ENCODE results near the gene CDYL2.
"Not testable (repeated sequence)": the region's sequence is repeated elsewhere in the genome, so short reads cannot be mapped to it uniquely, and the experiment has no call there.

The CDYL2 gene

DNA sequence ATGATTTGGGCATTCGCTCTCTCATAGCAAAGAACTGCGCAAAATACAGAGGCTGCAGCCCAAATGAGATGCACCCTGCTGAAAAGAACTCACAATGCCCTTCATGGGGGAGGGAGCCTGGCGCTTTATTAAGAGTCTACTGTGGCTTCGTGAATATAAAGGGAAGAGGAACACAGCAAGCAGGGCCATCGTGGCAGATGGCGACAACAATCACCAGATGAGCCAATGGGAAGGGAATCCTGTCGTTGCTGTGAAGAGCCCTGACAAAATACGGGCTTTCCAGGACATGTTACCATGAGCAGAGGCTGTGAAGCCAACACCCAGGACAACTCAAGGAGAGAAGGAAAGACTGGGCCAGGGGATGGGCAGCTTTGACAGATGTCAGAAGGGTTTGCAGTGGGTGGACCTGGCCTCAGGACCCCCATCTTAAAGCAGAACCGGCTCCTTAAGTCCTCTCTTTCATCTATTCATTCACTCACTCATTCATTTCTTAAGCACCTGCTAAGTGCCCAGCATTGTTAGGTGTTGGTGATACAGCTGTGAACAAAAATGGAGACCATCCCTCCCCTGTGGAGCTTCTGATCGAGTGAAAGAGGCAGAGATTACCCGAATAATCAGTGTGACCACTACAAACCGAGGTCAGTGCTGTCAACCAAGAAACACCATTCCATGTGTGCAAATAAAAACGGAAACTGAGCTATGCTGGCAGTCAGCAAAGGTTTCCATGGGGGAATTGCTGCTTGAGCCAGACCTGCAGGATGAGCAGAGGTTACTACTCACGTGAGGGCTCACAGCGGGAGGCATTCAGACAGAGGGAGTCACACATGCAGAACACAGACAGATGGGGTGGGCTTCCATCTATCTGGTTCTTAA is 137.8 kb downstream of the CDYL2 start:
- no peak for DNase-seq

DNA sequence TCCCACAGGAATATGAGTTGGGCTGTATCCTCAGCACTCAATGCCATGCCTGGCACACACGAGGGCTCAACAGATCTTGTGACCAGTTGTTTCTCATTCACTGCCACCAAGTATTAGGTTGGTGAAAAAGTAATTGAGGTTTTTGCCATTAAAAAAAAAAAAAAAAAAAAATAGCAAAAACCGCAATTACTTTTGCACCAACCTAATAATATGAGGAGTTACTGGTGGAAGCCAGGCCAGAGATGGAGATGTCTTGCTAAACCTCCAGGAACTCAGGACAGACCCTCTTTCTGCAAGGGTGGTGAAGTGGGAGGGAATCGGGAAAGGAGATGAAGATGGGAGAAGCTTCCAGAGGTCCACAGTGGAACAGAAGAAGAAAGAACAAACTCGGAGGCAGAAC is 139.0 kb downstream of the CDYL2 start:
- no peak for DNase-seq

DNA sequence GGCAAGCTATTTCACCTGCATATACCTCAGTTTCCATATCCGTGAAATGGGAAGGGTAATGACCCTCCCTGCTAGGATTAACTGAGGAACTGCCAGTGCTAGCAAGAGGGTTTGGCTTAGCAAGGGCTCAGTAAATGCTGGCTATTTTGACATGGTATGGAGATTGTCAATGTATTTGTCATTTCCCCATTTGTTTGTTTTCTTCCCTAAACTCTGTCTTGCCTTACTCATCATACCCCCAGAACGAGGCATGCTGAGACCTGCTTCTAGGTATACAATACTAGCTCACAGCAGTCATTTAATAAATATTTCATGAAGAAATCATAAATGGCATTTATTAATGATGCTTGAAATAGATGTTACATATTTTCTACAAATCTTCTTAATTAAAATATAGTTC is 139.6 kb downstream of the CDYL2 start:
- DNase-seq = no peak

DNA sequence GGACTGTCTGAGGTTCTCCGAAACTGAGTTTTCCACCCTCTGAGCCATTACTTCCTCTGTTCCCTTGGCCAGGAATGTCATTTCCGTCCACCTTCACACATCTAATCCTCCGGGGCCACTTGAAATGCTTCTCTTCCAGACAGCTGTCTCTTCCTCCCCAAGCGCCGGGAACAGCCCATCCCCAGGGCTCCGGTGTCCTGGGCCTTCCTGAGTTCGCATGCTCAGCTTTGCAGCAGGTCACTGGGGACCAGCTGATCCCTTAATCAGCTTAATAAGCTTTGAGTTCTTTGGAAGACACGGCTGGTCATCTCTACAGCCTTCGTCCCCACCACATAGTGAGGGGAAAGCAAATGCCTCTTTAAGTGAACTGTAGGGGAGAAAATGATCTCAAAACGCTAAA is 140.2 kb downstream of the CDYL2 start:
- no peak for DNase-seq

DNA sequence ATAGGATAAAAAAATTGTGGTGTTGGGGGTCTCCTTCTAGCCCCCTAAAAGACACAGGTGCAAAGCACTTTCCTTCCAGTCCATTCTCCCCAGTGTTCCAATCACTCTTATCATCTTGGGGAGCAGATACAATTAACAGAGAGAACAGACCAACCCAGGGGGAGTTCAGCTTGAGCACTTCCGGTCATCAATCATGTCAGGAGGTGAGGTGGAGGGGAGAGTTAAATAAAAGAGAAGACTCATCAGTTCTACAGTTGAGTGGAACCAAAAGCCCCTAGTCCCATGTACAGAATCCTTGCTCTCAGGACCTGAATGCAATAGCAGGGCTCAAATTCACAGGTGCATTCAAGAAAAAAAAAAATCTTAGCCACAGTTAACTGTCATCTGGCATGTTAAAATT is 141.3 kb downstream of the CDYL2 start:
- no peak for DNase-seq

DNA sequence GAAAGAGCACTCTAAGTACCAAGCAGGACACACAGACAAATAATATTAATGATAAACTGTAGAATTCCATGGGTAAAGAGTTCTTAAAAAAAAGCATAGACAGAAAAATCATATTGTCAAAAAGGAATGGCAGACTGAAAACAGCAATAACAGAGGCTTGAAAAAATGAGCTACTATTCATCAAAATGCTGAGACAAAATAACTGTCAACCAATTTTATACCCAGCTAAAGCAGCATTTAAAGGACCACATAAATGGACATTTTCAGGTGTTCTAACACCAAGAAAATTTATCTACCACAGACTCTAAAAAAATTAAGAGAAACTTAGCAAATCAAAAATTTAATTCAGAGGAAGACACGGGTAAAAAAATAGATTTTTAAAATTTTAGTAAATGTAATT is 144.5 kb downstream of the CDYL2 start:
- DNase-seq = no peak

DNA sequence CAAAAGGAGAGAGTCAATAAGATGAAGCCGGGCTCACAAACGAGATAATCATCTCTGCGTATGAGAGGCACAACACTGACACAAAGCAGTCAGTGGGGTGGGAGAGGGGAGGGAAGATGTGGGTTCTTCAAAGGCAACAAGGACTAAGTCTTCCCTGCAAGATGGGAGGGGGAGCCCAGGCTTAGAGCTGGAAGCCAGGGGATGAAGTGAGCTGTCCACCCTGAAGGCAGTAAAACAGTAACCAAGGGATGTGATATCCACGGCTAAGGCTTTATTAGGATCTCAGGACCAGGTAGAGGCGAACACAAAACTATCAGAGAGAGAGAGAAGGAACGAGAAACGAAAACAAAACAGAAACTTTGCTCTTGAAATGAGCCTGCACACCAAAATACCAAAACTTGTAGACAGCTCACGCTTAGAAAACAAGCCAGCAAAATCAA is 147.7 kb downstream of the CDYL2 start:
- DNase-seq = no peak

DNA sequence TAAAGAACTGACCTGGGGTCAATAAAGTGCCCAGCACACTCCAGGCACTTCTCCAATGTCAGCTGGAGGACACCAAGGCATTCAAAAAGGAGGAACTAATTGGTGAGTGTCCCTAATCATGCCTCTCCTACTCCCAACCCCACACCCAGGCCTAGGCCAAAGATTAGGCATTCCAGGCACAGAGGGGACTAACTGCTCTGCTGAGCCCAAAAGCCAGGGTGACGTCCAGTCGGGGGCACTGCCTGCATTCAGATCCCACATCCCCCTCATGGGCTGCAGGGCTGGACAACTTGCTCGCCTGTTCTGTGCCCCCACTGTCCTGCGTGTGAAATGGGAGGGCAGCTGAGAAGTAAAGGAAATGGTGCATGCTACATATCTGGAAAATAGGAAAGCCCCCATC is 148.2 kb downstream of the CDYL2 start:
- no peak for DNase-seq

DNA sequence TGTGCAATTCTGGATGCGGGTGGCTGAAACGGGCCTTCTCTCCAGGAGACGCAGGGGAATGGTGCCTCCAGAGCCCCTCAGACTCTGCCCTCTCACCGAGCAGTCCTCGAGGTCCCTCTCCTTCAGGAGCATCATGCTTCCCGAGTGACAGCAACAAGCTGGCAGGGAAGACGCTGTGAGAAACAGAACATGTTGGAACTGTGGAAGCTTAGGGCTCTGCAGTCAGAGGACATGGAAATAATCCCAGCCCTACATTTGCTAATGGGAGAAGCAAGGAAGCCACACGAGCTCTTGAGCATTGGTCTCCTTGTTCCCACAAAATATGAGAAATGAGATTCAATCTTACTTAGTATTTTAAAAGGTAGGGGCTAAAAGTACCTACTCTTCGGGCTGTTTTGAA is 148.6 kb downstream of the CDYL2 start:
- no peak for DNase-seq

DNA sequence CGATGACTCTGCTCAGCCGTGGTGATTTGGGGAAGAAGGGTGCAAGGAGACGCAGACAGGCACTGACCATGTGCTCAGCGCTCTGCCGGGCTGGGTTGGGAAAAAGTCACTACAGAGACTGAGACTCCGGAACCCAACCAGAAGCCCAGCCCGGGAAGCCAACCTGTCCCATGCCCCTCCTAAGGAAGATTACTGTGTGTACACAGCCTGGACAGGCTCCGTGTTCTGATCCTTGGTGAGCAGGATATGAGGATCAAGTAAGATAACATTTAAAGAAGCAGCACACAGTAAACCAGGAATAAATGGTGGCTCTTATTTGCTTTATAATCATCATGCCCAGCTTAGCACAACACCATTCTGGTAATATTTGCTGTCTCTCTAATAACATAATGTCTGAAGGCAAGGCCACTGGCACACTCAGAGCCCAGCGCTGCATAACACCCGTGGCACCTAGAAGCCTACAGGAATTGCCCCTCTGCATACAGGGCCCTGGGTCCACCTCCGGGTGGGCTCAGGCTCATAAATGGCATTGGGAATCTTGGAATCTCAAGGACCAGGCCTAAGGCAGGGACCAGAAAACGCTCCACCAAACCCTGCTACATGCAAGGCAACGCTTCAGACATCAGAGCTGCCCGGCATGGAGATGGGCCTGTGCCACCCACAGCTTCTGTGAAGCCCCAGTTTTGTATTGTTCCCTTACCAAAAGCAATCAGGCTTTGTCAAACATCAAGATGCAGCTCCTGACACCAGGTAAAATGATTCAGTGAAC is 150.1 kb downstream of the CDYL2 start:
- DNase-seq = no peak

DNA sequence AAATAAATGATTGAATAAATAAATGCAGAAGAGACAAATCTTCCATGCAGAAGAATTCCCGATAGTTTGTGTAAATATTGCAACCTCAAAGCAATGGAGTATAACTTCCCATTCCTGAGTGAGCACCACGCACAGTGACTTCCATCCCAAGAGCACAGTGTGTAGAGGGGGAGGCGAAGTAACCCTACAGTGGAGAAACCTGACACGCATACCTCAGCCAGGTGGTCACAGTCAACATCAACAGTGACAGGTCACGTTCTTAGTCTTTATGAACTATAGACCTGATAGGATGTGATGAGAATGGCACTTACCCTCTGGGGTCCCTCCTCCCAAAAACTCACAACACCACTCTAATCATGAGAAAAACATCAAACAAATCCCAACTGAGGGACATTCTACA is 152.0 kb downstream of the CDYL2 start:
- DNase-seq = no peak

DNA sequence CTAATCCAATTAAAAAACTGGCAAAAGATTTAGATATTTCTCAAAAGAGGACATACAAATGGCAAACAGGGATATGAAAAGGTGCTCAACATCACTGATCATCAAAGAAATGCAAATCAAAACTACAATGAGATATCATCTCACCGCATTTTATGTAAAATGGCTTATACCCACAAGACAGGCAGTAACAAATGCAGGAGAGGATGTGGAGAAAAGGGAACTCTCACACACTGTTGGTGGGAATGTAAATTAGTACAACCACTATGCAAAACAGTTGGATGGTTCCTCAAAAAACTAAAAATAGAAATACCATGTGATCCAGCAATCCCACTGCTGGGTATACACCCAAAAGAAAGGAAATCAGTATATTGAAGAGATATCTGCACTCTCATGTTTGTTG is 154.1 kb downstream of the CDYL2 start:
- DNase-seq = not testable (repeated sequence)

DNA sequence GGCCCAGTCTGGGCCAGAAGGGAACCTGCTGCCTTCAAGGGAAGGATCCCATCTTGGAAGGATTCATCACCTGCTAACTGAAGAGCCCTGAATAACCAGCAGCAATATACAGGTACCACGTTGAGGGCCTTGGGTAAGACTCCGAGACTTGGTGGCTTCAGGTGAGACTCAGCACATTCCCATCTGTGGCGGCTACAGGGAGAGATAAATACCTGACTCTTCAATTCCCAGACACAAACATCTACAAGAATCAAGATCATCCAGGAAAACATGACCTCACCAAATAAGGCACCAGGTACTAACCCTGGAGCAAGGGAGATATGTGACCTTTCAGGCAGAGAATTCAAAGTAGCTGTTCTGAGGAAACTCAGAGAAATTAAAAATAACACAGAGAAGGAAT is 164.1 kb downstream of the CDYL2 start:
- DNase-seq = no peak

DNA sequence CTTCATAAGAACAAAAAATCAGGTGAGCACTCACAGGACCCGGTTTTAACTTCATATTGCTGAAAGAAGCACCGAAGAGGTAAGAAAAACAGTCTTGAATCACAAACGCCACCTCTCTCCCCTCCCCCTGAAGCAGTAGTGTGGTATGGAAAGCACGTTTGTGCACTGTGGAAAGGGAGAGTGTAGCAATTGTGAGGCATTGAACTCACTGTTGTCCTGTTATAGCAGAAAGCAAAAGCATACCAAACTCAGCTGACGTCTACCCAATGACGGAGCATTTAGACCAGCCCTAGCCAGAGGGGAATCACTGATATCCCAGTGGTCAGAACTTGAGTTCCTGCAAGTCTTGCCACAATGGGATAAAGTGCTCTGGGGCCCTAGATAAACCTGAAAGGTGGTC is 164.8 kb downstream of the CDYL2 start:
- no peak for DNase-seq

DNA sequence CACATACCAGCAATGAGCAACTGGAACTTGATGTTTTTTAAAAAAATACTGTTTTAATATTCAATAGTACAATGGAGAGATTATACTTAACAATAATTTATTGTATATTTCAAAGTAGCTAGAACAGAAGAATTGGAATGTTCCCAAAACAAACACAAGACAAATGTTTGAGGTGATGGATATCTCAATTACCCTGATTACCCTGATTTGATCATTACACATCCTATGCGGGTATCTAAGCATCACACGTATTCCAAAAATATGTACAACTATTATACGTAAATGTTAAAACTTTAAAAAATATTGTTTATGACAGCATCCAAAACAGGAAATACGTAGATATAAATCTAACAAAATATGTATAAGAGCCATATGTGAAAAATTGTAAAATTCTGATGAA is 166.8 kb downstream of the CDYL2 start:
- no peak for DNase-seq

DNA sequence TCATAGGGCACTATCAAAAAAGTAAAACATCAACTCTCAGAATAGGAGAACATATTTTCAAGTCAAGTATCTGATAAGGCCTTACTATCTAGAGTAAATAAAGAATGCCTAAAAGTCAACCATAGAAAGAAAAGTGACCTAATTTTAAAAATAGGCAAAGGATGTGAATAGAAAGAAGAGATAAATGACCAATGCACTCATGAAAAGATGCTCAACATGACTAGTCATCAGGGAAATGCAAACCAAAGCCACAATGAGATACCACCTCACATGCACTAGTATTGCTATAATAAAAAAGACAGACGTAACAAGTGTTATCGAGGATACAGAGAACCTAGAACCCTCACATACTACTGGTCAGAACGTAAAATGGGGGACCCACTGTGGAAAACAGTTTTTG is 172.8 kb downstream of the CDYL2 start:
- no peak for DNase-seq

DNA sequence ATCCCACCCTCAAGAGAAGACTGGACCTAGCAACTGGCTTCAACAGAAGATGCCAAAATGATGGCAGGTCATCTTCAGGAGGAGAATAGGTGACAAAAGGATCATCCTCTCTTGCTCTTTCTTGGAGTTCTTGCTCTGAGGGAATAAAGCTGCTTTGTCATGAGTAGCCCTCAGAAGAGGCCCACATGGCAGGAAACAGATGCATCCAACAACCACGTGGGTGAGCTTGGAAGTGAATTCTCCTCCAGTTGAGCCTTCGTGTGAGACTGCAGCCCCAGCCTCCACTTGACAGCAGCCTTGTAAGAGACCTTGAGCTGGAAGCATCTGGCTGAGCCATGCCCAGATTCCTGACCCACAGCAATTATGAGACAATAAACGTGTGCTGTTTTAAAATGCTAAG is 176.1 kb downstream of the CDYL2 start:
- no peak for DNase-seq

DNA sequence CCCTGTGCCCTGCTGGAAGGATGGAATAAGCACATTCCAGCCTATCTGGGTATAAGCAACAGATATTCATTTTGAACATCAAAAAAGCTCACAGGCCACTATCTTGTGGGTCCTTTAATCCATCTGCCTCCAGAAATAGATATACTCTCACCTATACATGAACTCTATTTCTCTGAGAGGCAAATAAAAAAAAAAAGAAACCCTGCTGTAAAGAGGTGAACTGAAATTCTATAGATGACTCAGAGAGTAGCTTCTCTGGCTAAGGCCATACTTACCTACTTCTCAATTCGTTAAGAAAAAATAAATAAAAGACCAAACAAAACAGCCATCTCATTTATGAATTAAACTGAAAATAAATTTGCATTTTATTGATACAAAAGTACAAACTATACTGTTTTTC is 177.3 kb downstream of the CDYL2 start:
- DNase-seq = no peak

DNA sequence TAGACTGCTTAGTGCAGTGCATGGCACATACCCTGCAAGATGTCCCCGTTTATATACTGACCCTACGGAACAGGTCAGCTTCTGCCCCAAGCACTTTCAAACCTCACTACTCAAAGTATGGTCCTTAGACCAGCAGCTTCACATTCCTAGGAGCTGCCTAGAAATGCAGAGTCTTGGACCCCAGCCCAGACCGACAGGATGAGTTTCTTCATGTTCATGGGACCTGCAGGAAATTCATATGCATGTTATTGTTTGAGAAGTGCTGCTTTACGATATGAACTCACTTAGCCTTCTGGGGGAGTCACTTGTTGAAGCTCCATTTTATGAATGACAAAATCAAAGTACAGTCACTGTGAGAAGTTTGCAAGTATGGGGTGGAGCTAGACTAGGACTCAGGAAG is 181.0 kb downstream of the CDYL2 start:
- DNase-seq = no peak

DNA sequence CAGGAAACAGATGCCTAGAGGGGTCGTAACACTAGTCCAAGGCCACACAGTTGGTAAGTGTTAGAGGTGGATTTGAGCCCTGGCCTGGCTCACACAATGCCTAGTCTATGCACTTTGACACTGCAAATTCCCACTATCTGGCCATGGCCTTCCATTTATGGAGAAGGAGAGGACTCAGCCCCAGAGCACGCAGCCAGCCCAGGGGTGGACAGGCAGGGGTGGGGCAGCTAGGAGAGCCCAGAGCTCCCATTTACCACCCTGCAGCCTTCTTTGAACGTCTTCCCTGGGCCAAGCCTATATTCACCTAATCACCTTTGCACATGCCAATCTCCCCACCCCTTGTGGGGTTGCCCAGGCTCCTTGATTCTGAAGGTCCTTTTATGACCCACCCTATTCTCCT is 182.4 kb downstream of the CDYL2 start:
- DNase-seq = no peak

DNA sequence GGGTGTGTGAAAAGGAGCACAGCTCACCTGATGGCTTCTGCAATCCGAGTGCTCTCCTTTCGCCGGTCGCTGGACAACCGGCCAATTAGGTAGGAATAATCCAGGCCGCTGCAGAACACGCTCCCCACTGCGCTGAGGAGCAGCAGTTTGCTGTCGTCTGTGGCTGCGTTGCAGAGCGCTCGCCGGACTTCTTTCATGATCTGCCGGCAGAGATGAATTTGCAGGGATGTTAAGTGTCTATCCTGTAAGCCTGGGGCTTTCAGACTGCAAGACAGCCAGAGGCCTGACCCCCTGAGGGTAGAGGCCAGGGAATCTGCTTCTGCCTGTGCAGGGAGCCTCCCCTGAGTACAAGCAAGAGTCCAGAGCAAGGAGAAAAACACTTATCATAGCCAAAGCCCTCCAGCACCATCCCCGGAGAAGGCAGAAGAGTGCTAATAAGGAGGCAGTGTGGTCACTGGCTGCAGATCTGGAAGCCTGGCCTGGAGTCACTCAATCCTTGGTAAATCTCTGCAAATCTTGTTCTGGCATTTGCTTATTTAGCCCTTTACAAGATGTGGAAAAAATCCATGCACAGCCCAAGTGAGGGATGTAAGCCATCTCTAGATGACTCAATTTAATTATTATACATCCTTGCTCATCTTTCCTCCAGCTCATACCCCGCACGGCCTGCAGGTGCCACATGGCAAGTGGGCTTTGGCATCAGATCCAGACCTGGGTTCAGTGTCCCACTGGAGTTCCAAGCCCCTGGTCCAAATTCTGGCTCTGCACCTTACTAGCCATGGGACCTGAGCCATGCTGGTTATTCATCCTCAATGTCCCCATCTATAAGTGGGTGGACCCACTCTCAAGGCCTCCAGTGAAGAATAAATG is 183.4 kb downstream of the CDYL2 start:
- no peak for DNase-seq

DNA sequence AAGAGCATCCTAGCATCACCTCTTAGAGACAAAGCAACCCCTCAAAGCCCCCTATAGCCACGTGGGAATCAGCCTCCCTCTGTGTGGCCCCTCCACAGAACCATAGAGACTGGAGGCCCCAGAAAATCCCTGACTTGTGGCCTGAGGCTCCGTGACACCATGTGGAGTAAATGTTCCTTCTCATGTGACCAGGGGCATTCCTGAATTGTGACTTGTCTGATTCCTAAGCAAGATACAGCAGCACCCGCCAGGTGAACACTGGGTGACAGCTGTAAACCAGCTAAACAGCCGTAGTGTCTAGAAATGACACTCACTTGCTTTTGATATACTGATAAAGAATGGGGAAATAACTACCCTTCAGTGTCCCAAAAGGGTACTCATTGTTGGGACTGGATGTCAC is 184.6 kb downstream of the CDYL2 start:
- no peak for DNase-seq

DNA sequence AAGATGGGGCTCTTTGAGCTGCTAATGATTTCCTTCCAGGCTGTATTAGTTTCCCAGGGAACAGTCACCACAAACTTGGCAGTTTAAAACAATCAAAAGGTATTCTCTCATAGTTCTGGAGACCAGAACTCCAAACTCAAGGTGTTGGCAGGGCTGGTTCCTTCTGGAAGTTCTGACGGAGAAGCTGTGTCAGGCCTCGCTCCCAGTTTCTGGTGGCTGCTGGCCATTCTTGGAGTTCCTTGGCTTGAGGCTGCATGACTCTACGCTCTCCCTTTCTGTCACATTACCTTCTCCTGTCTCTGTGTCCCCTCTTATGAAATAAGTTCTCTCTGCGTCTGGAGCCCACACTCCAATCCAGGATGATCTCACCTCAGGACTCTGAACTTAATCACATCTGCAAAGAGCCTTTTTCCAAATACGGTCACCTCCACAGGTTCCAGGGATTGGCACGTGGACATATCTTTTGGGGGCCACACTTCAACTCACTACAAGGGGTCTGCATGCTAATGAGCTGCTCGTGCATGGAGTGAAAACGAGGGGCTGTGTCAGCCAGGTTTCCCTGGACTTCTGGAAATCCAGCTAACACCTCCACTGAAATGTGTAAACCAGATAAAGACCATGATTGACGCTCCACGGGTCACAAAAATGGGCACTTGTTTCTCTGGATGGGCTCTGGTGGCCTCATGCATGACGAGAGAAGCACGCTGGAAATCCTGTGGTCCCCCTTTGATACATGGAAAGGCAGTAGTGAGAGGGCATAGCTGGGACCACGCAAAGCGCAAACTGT is 185.3 kb downstream of the CDYL2 start:
- DNase-seq = no peak
